Measurements from ENCODE around the gene GSS.

Gene GSS

GRCh38 chr20:34955231-34956040 is at the start of gene GSS, which contains the start of gene MYH7B:
TSS of gene GSS (minus strand) at chr20:34955806. CDS start at chr20:34951852, 3,954 bp downstream.
TSS of gene MYH7B (plus strand) at chr20:34955868. CDS start at chr20:34978006, 22,138 bp downstream.
- DNase-seq (ENCODE audit: low spot score), result peak; percentile 99

- no peak for DNase-seq (ENCODE audit: low spot score)
Measured at GRCh38 chr20:35004749-35005462, 49.3 kb upstream of the GSS start.

GRCh38 chr20:35004051-35004725 is 48.6 kb upstream of the GSS start:
- no peak for DNase-seq (ENCODE audit: low spot score)

GRCh38 chr20:35003211-35004031 is 47.8 kb upstream of the GSS start:
- no peak for DNase-seq (ENCODE audit: low spot score)

- DNase-seq (ENCODE audit: low spot score), result no peak
Measured at GRCh38 chr20:35002426-35003210, 47.0 kb upstream of the GSS start.

GRCh38 chr20:35001596-35002362 is 46.2 kb upstream of the GSS start:
- DNase-seq (ENCODE audit: low spot score), result no peak

GRCh38 chr20:35000922-35001595 is 45.5 kb upstream of the GSS start:
- no peak for DNase-seq (ENCODE audit: low spot score)

- DNase-seq (ENCODE audit: low spot score), result no peak
Measured at GRCh38 chr20:35000311-35000921, 44.8 kb upstream of the GSS start.

- DNase-seq (ENCODE audit: low spot score), result no peak
Measured at GRCh38 chr20:34999782-35000181, 44.2 kb upstream of the GSS start.

GRCh38 chr20:34999021-34999451 is 43.4 kb upstream of the GSS start:
- DNase-seq (ENCODE audit: low spot score), result no peak

- no peak for DNase-seq (ENCODE audit: low spot score)
Measured at GRCh38 chr20:34998331-34998950, 42.8 kb upstream of the GSS start.

- DNase-seq (ENCODE audit: low spot score), result no peak
Measured at GRCh38 chr20:34997774-34998173, 42.2 kb upstream of the GSS start.

- no peak for DNase-seq (ENCODE audit: low spot score)
Measured at GRCh38 chr20:34997131-34997561, 41.5 kb upstream of the GSS start.

GRCh38 chr20:34996243-34997028 is 40.8 kb upstream of the GSS start:
- no peak for DNase-seq (ENCODE audit: low spot score)

GRCh38 chr20:34995696-34996095 is 40.1 kb upstream of the GSS start:
- no peak for DNase-seq (ENCODE audit: low spot score)

GRCh38 chr20:34995192-34995591 is 39.6 kb upstream of the GSS start:
- DNase-seq (ENCODE audit: low spot score), result no peak

- DNase-seq (ENCODE audit: low spot score), result no peak
Measured at GRCh38 chr20:34994509-34995131, 39.0 kb upstream of the GSS start.
